Glutamatergic neuron (in vitro differentiated cells): Measurements from ENCODE around the gene LMBR1. TPM values are rescaled to one million over a fixed set of nuclear protein-coding genes. Genes with fewer than 3 reads are reported as not detected.
"Not testable (repeated sequence)": the region's sequence is repeated elsewhere in the genome, so short reads cannot be mapped to it uniquely, and the experiment has no call there.

Experiments
- DNase-seq: peaks from one replicate; pipeline ENCODE4 v3.0.0; 2022
- H3K27ac Mint-ChIP-seq: one replicate; pipeline ENCODE4 v1.8.0; 2020; ENCODE audit warnings: mild to moderate bottlenecking, mixed read lengths, inconsistent platforms; ENCODE audit not compliant: unreplicated experiment
- H3K27me3 Mint-ChIP-seq: one replicate; pipeline ENCODE4 v1.8.0; 2020; ENCODE audit warnings: mild to moderate bottlenecking, moderate library complexity, mixed read lengths, inconsistent platforms; ENCODE audit not compliant: unreplicated experiment
- H3K36me3 Mint-ChIP-seq: one replicate; pipeline ENCODE4 v1.8.0; 2020; ENCODE audit warnings: mild to moderate bottlenecking, mixed read lengths, inconsistent platforms; ENCODE audit not compliant: unreplicated experiment
- H3K4me1 Mint-ChIP-seq: one replicate; pipeline ENCODE4 v1.8.0; 2020; ENCODE audit warnings: mild to moderate bottlenecking, low read depth, mixed read lengths, inconsistent platforms; ENCODE audit not compliant: unreplicated experiment
- H3K4me3 Mint-ChIP-seq: one replicate; pipeline ENCODE4 v1.8.0; 2020; ENCODE audit warnings: mild to moderate bottlenecking, mixed read lengths, inconsistent platforms; ENCODE audit not compliant: unreplicated experiment
- H3K9me3 Mint-ChIP-seq: one replicate; pipeline ENCODE4 v1.8.0; 2020; ENCODE audit warnings: mild to moderate bottlenecking, moderate library complexity, mixed read lengths, inconsistent platforms; ENCODE audit not compliant: unreplicated experiment
- CTCF ChIP-seq: fragments of 200-600 bp; sonication (generic); IDR thresholded peaks from one replicate; pipeline ENCODE4 v1.5.0; 2021; ENCODE audit not compliant: partially characterized antibody, unreplicated experiment
- total RNA-seq: library from RNA; stranded (reverse); fragmentation: NEBNext Ultra II Directional; extraction: Animal tissue kit (Norgen Biotek cat#: 25700); gene quantifications from one replicate; pipeline ENCODE4 v1.2.1, GENCODE V29; 2021; ENCODE audit not compliant: unreplicated experiment

The LMBR1 gene
- total RNA-seq, 1 donor from 2014 or later = 41.0 TPM

GRCh38 chr7:156654511-156655234 lies 238.3 kb downstream of the LMBR1 start:
- H3K27me3 Mint-ChIP-seq = peaks cover 1% of the 10 kb centered on the region
- no peak overlapping the region for H3K27ac Mint-ChIP-seq
- H3K4me3 Mint-ChIP-seq = no peak overlapping the region
- DNase-seq = no peak
- no peaks in the 10 kb centered on the region for H3K4me1 Mint-ChIP-seq
- peaks cover 5% of the 10 kb centered on the region for H3K9me3 Mint-ChIP-seq
- no peak for TF ChIP-seq CTCF
- H3K36me3 Mint-ChIP-seq = peaks cover 14% of the 10 kb centered on the region

GRCh38 chr7:156652886-156653568 lies 240.0 kb downstream of the LMBR1 start:
- Mint-ChIP-seq H3K27ac (no peak overlapping the region), H3K9me3 (peaks cover 5% of the 10 kb centered on the region), H3K27me3 (peaks cover 1% of the 10 kb centered on the region), H3K4me1 (no peaks in the 10 kb centered on the region), H3K4me3 (no peak overlapping the region), H3K36me3 (peaks cover 15% of the 10 kb centered on the region)
- no peak for DNase-seq
- no peak for TF ChIP-seq CTCF

- peaks cover 21% of the 10 kb centered on the region for H3K36me3 Mint-ChIP-seq
- TF ChIP-seq CTCF = no peak
- peaks cover 5% of the 10 kb centered on the region for H3K9me3 Mint-ChIP-seq
- H3K27ac Mint-ChIP-seq = no peak overlapping the region
- H3K4me3 Mint-ChIP-seq = no peak overlapping the region
- no peaks in the 10 kb centered on the region for H3K4me1 Mint-ChIP-seq
- no peak for DNase-seq
- H3K27me3 Mint-ChIP-seq = peaks cover 1% of the 10 kb centered on the region
Measured at GRCh38 chr7:156651474-156651873, 241.5 kb downstream of the LMBR1 start.

GRCh38 chr7:156650042-156650441 lies 242.9 kb downstream of the LMBR1 start:
- DNase-seq = peak; percentile 36
- H3K27me3 Mint-ChIP-seq = peaks cover under 1% of the 10 kb centered on the region
- H3K9me3 Mint-ChIP-seq = peaks cover 5% of the 10 kb centered on the region
- no peak overlapping the region for H3K4me3 Mint-ChIP-seq
- H3K4me1 Mint-ChIP-seq = no peaks in the 10 kb centered on the region
- peaks cover 21% of the 10 kb centered on the region for H3K36me3 Mint-ChIP-seq
- no peak for TF ChIP-seq CTCF
- H3K27ac Mint-ChIP-seq = no peak overlapping the region

GRCh38 chr7:156647330-156647729 lies 245.7 kb downstream of the LMBR1 start:
- not testable (repeated sequence) for H3K4me1 Mint-ChIP-seq, DNase-seq, H3K27me3 Mint-ChIP-seq, H3K4me3 Mint-ChIP-seq, H3K9me3 Mint-ChIP-seq, H3K27ac Mint-ChIP-seq
- H3K36me3 Mint-ChIP-seq = peaks cover 16% of the 10 kb centered on the region
